Tongue (tissue), 3 donors: ENCODE data around the gene ST8SIA5. TPM values are rescaled to one million over a fixed set of nuclear protein-coding genes. Genes with fewer than 3 reads are reported as not detected.

ENCODE experiments used
- DNase-seq: peaks from one replicate; pipeline ENCODE4 v3.0.0-alpha.2; 2015
- small RNA-seq: library from RNA; depleted of rRNA; stranded (forward); fragments of <200 nt; gene quantifications from one replicate; pipeline ENCODE3, GENCODE V24; 2014; ENCODE audit warnings: low replicate concordance
- total RNA-seq: library from RNA; depleted of rRNA; stranded (reverse); fragments of >200 nt; gene quantifications from one replicate; pipeline ENCODE4 v1.2.3, GENCODE V29; 2014

Gene ST8SIA5
- total RNA-seq, 1 donor from 2014 or later, result 9.0 TPM

DNA sequence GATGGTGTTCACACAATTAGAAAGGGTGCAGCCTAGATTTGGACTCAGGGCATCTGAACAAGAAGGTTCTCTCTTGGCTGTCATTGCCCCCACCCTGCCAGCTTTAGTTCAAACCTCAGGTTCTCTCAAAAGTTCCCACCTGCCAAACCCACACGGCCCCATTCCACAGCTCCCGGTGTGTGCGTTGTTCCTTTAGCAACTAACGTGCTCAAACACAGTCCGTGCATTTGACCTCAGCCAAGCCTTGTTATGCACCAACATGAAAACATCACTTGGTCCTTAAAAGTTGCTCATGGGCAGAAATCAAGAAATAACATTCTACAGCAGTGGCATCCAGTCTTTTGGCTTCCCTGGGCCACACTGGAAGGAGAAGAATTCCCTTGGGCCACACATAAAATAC, 131.8 kb downstream of the ST8SIA5 start:
- DNase-seq, result no peak

DNA sequence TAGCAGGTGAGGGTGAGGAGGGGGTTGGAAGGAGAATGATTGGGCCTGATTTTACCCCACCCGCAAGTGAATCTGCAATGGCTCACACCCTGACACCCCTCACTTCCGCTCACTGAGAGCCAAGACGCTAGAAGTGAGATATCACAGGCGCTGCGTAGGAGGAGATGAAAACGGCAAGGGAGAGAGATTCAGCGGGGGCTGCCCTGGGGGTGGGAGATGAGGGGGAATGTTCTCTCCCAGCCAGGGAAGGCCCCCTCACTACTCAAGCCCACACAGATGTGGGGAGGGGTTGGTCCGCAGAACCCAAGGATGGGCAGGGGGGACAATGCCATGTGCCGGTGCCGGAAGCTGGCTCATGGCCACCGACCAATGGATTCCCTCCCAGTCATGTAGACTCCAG, 132.7 kb downstream of the ST8SIA5 start:
- peak; percentile 11 for DNase-seq

DNA sequence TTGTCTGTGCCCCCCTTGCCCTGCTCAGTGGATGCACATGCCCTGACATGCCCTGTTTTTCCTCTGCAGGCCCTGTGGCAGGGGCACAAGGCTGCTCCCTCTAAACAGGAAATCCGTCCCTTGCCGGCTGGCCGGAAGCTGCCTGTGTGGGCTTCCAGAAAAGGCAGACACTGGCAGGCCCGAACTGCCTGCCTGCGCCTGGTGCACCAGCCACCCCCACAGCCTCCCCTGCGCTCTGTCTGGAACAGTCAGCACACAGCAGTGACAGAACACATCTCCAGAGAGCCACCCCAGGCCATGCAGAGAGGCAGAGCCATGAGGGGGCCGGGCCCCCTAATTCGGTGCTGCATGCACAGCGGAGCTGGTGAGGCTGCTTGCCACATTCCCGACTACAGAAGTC, 133.3 kb downstream of the ST8SIA5 start:
- DNase-seq, result no peak

DNA sequence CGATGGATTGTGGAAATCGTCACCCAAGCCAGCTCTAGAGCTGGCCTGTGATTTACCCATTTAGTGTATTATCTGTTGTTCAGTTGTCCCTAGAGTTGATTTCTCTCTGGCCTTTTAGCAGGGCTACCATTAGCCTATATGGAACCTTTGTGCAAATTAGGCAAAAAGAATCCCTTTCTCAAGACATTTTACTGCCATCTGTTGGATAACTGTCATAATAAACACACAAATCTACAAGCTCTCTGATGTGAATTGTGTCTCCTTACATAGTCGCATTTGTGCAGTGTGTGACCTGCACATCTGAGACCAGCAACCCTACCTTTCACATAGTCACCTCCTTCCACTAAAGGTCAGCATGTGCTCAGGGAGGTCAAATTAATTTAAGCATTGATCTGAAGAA, 133.9 kb downstream of the ST8SIA5 start:
- peak; percentile 16 for DNase-seq

DNA sequence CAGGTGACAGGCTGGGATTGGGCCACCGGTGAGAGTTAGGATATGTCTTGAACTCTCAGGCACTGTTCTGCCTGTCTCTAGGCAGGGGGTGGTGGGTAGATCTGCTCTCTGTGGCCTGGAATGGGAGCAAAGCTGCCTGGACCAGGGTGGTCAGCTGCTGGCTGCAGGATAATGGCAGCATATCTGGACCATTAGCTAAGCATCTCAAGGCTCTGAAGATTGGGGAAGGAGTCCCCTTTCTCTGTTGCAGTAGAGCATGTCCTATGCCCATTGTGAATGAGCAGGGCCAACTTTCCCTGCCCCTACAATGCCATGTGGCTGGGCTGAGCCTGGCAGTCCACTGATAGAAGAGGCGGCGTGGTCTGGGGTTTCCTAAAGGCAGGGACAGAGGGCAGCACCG, 134.4 kb downstream of the ST8SIA5 start:
- DNase-seq, result no peak

DNA sequence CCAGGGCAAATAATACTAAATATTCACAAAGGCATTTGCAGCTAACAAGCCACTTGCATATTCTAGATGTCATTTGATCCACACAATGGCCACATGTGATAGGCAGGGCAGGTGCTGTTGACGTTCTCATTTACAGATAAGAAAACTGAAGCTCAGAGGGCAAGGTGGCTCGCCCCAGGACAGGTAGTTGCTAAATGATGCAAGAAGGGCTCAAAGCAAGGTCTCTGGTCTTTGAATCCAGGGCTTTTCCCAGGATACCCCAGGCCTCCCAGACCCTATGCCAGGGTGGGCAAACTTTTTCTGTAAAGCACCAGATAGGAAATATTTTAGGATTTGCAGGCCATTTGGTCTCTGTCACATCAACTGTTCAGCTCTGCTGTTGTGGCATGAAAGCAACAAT, 135.0 kb downstream of the ST8SIA5 start:
- DNase-seq, result no peak

DNA sequence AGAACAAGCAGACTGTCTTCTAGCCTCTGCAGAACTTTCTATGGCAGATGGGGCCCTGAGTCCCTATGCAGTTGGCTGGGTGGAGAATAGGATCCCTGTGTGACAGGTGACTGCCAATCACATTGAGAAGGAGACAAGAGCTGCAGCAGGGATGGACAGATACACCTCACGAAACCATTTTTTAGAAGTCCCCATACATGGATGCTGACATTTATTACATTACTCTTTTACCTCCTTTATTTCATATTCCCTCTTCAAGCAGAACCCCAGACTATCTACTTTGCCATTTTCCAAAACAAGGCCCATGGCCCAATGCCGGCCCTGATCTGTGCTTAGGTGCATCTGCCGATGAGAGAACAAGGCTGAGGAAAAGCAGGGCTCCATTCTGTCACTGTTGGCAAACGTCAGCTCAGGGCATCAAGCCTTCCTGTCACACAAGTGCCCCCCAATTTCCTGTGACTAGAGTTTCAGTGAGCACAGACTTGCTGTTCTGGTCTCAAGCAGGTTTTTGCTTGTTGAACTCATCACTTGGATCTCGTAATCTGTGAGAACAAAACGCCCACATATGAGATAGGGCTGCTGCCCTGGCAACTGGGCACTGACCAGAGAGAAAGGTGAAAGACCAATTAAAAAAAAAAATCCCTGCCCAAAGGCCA, 135.6 kb downstream of the ST8SIA5 start:
- DNase-seq, result no peak

DNA sequence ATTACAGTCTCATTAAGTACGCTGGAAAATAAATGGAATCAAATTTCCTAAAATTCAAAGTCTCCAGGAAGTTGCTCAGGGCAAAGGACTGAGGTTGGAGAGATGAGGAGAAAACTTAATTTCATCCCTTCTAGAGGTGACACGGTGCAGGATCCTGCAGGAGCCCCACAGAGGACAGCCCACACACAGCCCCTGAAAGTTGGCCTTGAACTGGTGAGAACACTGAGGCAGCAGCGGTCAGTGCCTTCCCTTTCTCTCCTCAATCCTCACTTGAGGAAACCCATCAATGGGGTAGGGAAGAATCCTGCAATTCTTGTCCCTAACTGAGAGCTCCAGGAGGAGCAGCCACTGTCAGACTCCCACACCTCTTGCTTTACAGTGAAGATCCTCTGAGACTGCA, 137.3 kb downstream of the ST8SIA5 start:
- DNase-seq, result no peak

Small RNA genes within 50 kb of the gene (small RNA-seq; reads per million reads assigned to genes)
- gene AC090311.1, result not detected

Other genes starting within 250 kb of the ST8SIA5 start
- gene LOXHD1, start 99.8 kb downstream of the ST8SIA5 start, total RNA-seq, result 3.4 TPM
- 48.2 TPM for gene PIAS2, start 160.5 kb upstream of the ST8SIA5 start, total RNA-seq
- gene KATNAL2, start 160.5 kb upstream of the ST8SIA5 start, total RNA-seq, result 4.7 TPM